B cell (primary cell): ENCODE data around the gene TMEM120B.

Source experiments
- CTCF ChIP-seq: fragments of 200-600 bp; IDR thresholded peaks from one replicate; pipeline ENCODE4 v1.8.0; 2022; ENCODE audit warnings: antibody characterized with exemption, mild to moderate bottlenecking
- EZH2 ChIP-seq: IDR thresholded peaks from 2 replicates; pipeline ENCODE4 v1.6.1; 2012; ENCODE audit warnings: borderline replicate concordance, low read depth, mild to moderate bottlenecking, moderate library complexity, low read length; ENCODE audit not compliant: insufficient read depth, poor library complexity, severe bottlenecking

- no peak for TF ChIP-seq CTCF
- no peak for TF ChIP-seq EZH2
These were observed 110.0 kb downstream of the TMEM120B start for GRCh38 chr12:121822393-121823100.
